ENCODE measurements around the gene CIB4.
"Not testable (repeated sequence)": the region's sequence is repeated elsewhere in the genome, so short reads cannot be mapped to it uniquely, and the experiment has no call there.

The CIB4 gene

GRCh38 chr2:26568076-26568890 lies 72.9 kb downstream of the CIB4 start:
- no peak for DNase-seq (ENCODE audit: low spot score)

- no peak for DNase-seq (ENCODE audit: low spot score)
Measured at GRCh38 chr2:26567534-26567933, 73.6 kb downstream of the CIB4 start.

- not testable (repeated sequence) for DNase-seq (ENCODE audit: low spot score)
Measured at GRCh38 chr2:26566731-26567130, 74.4 kb downstream of the CIB4 start.

GRCh38 chr2:26566081-26566375 lies 75.1 kb downstream of the CIB4 start:
- DNase-seq (ENCODE audit: low spot score): no peak

- no peak for DNase-seq (ENCODE audit: low spot score)
Measured at GRCh38 chr2:26564121-26564644, 77.0 kb downstream of the CIB4 start.

GRCh38 chr2:26563686-26564085 lies 77.5 kb downstream of the CIB4 start:
- DNase-seq (ENCODE audit: low spot score): no peak

- DNase-seq (ENCODE audit: low spot score): no peak
Measured at GRCh38 chr2:26562811-26563645, 78.1 kb downstream of the CIB4 start.

- no peak for DNase-seq (ENCODE audit: low spot score)
Measured at GRCh38 chr2:26561918-26562810, 79.0 kb downstream of the CIB4 start.

- DNase-seq (ENCODE audit: low spot score): no peak
Measured at GRCh38 chr2:26561376-26561775, 79.8 kb downstream of the CIB4 start.

- no peak for DNase-seq (ENCODE audit: low spot score)
Measured at GRCh38 chr2:26560892-26561291, 80.3 kb downstream of the CIB4 start.

GRCh38 chr2:26559556-26559955 lies 81.6 kb downstream of the CIB4 start:
- no peak for DNase-seq (ENCODE audit: low spot score)

GRCh38 chr2:26559044-26559405 lies 82.1 kb downstream of the CIB4 start:
- no peak for DNase-seq (ENCODE audit: low spot score)

- DNase-seq (ENCODE audit: low spot score): no peak
Measured at GRCh38 chr2:26558271-26559043, 82.7 kb downstream of the CIB4 start.

GRCh38 chr2:26557244-26557925 lies 83.8 kb downstream of the CIB4 start:
- DNase-seq (ENCODE audit: low spot score): no peak

- DNase-seq (ENCODE audit: low spot score): no peak
Measured at GRCh38 chr2:26556309-26557243, 84.6 kb downstream of the CIB4 start.

GRCh38 chr2:26555246-26556133 lies 85.7 kb downstream of the CIB4 start:
- DNase-seq (ENCODE audit: low spot score): peak; percentile 11

GRCh38 chr2:26552641-26553374 lies 88.4 kb downstream of the CIB4 start:
- DNase-seq (ENCODE audit: low spot score): no peak
